ENCODE measurements around the gene EPM2AIP1.
"Not testable (repeated sequence)": the region's sequence is repeated elsewhere in the genome, so short reads cannot be mapped to it uniquely, and the experiment has no call there.

Gene EPM2AIP1

DNA sequence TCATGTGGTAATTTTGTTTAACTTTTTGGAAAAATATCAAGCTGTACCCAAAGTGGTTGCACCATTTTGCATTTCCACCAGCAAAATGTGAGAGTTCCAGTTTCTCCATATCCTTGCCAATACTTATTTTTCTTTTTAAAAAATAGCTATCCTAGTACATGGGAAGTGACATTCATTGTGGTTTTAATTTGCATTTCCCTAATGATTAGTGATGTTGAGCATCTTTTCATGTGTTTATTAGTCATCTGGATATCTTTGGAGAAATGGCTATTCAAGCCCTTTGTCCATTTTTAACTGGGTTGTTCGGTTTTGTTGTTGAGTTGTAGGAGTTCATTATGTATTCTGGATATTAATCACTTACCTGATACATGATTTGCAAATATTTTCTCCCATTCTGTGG, 28.6 kb downstream of the EPM2AIP1 start:
- Histone ChIP-seq H4K20me1 (ENCODE audit: insufficient read depth, low read length, poor library complexity, severe bottlenecking) (no peaks in the 10 kb centered on the region), H3K79me2 (ENCODE audit: insufficient read depth, low read length) (no peaks in the 10 kb centered on the region), H3K36me3 (ENCODE audit: insufficient read depth, low read length) (no peaks in the 10 kb centered on the region), H3K9me2 (replicated peaks; ENCODE audit: low read depth, low read length) (no peaks in the 10 kb centered on the region), H3K9me3 (ENCODE audit: insufficient read depth, low read depth, low read length) (no peaks in the 10 kb centered on the region), H3K4me2 (ENCODE audit: low read depth, low read length, poor library complexity, severe bottlenecking) (peak overlapping the region; percentile 28), H3K27me3 (ENCODE audit: insufficient read depth, low read length, poor library complexity, severe bottlenecking) (no peaks in the 10 kb centered on the region), H3K9ac (ENCODE audit: low read depth, low read length, poor library complexity, severe bottlenecking) (no peak overlapping the region), H3K4me3 (ENCODE audit: low read length, poor library complexity, severe bottlenecking) (no peak overlapping the region), H3K4me1 (ENCODE audit: insufficient read depth, low read length, poor library complexity, severe bottlenecking) (peaks cover 23% of the 10 kb centered on the region), H2AFZ (ENCODE audit: low read length) (peak overlapping the region; percentile 16; the same call in 1 of the 2 replicates), H3F3A (ENCODE audit: low read depth) (no peaks in the 10 kb centered on the region)
- TF ChIP-seq, protein P1, sequence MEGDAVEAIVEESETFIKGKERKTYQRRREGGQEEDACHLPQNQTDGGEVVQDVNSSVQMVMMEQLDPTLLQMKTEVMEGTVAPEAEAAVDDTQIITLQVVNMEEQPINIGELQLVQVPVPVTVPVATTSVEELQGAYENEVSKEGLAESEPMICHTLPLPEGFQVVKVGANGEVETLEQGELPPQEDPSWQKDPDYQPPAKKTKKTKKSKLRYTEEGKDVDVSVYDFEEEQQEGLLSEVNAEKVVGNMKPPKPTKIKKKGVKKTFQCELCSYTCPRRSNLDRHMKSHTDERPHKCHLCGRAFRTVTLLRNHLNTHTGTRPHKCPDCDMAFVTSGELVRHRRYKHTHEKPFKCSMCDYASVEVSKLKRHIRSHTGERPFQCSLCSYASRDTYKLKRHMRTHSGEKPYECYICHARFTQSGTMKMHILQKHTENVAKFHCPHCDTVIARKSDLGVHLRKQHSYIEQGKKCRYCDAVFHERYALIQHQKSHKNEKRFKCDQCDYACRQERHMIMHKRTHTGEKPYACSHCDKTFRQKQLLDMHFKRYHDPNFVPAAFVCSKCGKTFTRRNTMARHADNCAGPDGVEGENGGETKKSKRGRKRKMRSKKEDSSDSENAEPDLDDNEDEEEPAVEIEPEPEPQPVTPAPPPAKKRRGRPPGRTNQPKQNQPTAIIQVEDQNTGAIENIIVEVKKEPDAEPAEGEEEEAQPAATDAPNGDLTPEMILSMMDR (conservative IDR thresholded peaks at IDR 0.05; ENCODE audit: low read length) = no peak
- TF ChIP-seq EZH2phosphoT487 (IDR thresholded peaks at IDR 0.05; ENCODE audit: borderline replicate concordance) = no peak

GRCh38 chr3:36963008-36963407, 29.9 kb downstream of the EPM2AIP1 start:
- not testable (repeated sequence) for H3K36me3 ChIP-seq (ENCODE audit: insufficient read depth, low read length); H3F3A ChIP-seq (ENCODE audit: low read depth); H3K4me2 ChIP-seq (ENCODE audit: low read depth, low read length, poor library complexity, severe bottlenecking); H4K20me1 ChIP-seq (ENCODE audit: insufficient read depth, low read length, poor library complexity, severe bottlenecking); H3K9me2 ChIP-seq (replicated peaks; ENCODE audit: low read depth, low read length); H3K9ac ChIP-seq (ENCODE audit: low read depth, low read length, poor library complexity, severe bottlenecking); H3K79me2 ChIP-seq (ENCODE audit: insufficient read depth, low read length); H3K9me3 ChIP-seq (ENCODE audit: insufficient read depth, low read depth, low read length); H3K27me3 ChIP-seq (ENCODE audit: insufficient read depth, low read length, poor library complexity, severe bottlenecking); H3K4me3 ChIP-seq (ENCODE audit: low read length, poor library complexity, severe bottlenecking); H2AFZ ChIP-seq (ENCODE audit: low read length)
- peaks cover 17% of the 10 kb centered on the region for H3K4me1 ChIP-seq (ENCODE audit: insufficient read depth, low read length, poor library complexity, severe bottlenecking)

GRCh38 chr3:36960502-36960901, 32.4 kb downstream of the EPM2AIP1 start:
- H2AFZ ChIP-seq (ENCODE audit: low read length) = no peak overlapping the region

GRCh38 chr3:36959821-36960220, 33.1 kb downstream of the EPM2AIP1 start:
- Histone ChIP-seq H2AFZ (ENCODE audit: low read length) (no peak overlapping the region), H3K9me2 (replicated peaks; ENCODE audit: low read depth, low read length) (no peaks in the 10 kb centered on the region), H3K9ac (ENCODE audit: low read depth, low read length, poor library complexity, severe bottlenecking) (no peak overlapping the region), H3K79me2 (ENCODE audit: insufficient read depth, low read length) (no peaks in the 10 kb centered on the region), H3K9me3 (ENCODE audit: insufficient read depth, low read depth, low read length) (no peaks in the 10 kb centered on the region), H3F3A (ENCODE audit: low read depth) (no peaks in the 10 kb centered on the region), H3K4me1 (ENCODE audit: insufficient read depth, low read length, poor library complexity, severe bottlenecking) (peaks cover 13% of the 10 kb centered on the region), H3K36me3 (ENCODE audit: insufficient read depth, low read length) (no peaks in the 10 kb centered on the region), H3K4me2 (ENCODE audit: low read depth, low read length, poor library complexity, severe bottlenecking) (no peak overlapping the region), H3K27me3 (ENCODE audit: insufficient read depth, low read length, poor library complexity, severe bottlenecking) (no peaks in the 10 kb centered on the region), H4K20me1 (ENCODE audit: insufficient read depth, low read length, poor library complexity, severe bottlenecking) (no peaks in the 10 kb centered on the region), H3K4me3 (ENCODE audit: low read length, poor library complexity, severe bottlenecking) (no peak overlapping the region)
- TF ChIP-seq, protein P1 (conservative IDR thresholded peaks at IDR 0.05; ENCODE audit: low read length) = no peak
- TF ChIP-seq EZH2phosphoT487 (IDR thresholded peaks at IDR 0.05; ENCODE audit: borderline replicate concordance) = no peak

More at GRCh38 chr3:36960502-36960901, 32.4 kb downstream of the EPM2AIP1 start:
- TF ChIP-seq, protein P1 (conservative IDR thresholded peaks at IDR 0.05; ENCODE audit: low read length) = no peak
- TF ChIP-seq EZH2phosphoT487 (IDR thresholded peaks at IDR 0.05; ENCODE audit: borderline replicate concordance) = no peak
- Histone ChIP-seq H3K4me3 (ENCODE audit: low read length, poor library complexity, severe bottlenecking) (no peak overlapping the region), H3K9me3 (ENCODE audit: insufficient read depth, low read depth, low read length) (no peaks in the 10 kb centered on the region), H3K79me2 (ENCODE audit: insufficient read depth, low read length) (no peaks in the 10 kb centered on the region), H3K4me2 (ENCODE audit: low read depth, low read length, poor library complexity, severe bottlenecking) (no peak overlapping the region), H4K20me1 (ENCODE audit: insufficient read depth, low read length, poor library complexity, severe bottlenecking) (no peaks in the 10 kb centered on the region), H3K9ac (ENCODE audit: low read depth, low read length, poor library complexity, severe bottlenecking) (no peak overlapping the region), H3K36me3 (ENCODE audit: insufficient read depth, low read length) (no peaks in the 10 kb centered on the region), H3F3A (ENCODE audit: low read depth) (no peaks in the 10 kb centered on the region), H3K27me3 (ENCODE audit: insufficient read depth, low read length, poor library complexity, severe bottlenecking) (no peaks in the 10 kb centered on the region), H3K9me2 (replicated peaks; ENCODE audit: low read depth, low read length) (no peaks in the 10 kb centered on the region), H3K4me1 (ENCODE audit: insufficient read depth, low read length, poor library complexity, severe bottlenecking) (peaks cover 19% of the 10 kb centered on the region)
